ENCODE results near the gene PPP1R13B.
"Not testable (repeated sequence)": the region's sequence is repeated elsewhere in the genome, so short reads cannot be mapped to it uniquely, and the experiment has no call there.

PPP1R13B gene

DNA sequence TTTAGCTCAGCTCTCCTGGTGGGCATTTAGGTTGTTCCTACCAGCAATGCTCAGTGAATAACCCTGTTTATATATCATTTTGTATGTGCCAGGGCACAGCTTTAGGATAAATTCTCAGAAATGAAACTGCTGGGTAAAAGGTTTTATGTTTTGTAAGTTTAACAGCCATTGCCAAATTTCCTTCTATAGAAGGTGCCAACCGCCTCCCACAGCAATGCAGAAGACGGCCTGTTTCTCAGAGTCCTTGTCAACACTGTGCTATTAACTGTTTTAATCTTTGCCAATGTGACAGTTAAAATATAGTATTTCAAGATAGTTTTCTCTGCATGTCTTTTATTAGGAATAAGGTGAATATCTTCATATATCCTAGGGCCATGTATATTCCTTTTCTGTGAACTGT is 65.0 kb downstream of the PPP1R13B start:
- Histone ChIP-seq H3K27me3 (no peaks in the 10 kb centered on the region), H3K27ac (no peak overlapping the region), H3K36me3 (no peaks in the 10 kb centered on the region), H3K4me1 (ENCODE audit: control insufficient read depth in 1 of 2, insufficient read depth in 1 of 2, low read depth in 1 of 2, low read length in 1 of 2) (peaks cover 6 to 8% of the 10 kb centered on the region in 2 experiments), H3K9me3 (no peaks in the 10 kb centered on the region), H3K4me3 (ENCODE audit: low read depth in 1 of 2, low read length in 1 of 2) (no peak overlapping the region)
- TF ChIP-seq, protein P1, sequence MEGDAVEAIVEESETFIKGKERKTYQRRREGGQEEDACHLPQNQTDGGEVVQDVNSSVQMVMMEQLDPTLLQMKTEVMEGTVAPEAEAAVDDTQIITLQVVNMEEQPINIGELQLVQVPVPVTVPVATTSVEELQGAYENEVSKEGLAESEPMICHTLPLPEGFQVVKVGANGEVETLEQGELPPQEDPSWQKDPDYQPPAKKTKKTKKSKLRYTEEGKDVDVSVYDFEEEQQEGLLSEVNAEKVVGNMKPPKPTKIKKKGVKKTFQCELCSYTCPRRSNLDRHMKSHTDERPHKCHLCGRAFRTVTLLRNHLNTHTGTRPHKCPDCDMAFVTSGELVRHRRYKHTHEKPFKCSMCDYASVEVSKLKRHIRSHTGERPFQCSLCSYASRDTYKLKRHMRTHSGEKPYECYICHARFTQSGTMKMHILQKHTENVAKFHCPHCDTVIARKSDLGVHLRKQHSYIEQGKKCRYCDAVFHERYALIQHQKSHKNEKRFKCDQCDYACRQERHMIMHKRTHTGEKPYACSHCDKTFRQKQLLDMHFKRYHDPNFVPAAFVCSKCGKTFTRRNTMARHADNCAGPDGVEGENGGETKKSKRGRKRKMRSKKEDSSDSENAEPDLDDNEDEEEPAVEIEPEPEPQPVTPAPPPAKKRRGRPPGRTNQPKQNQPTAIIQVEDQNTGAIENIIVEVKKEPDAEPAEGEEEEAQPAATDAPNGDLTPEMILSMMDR (IDR thresholded peaks at IDR 0.05), result no peak

DNA sequence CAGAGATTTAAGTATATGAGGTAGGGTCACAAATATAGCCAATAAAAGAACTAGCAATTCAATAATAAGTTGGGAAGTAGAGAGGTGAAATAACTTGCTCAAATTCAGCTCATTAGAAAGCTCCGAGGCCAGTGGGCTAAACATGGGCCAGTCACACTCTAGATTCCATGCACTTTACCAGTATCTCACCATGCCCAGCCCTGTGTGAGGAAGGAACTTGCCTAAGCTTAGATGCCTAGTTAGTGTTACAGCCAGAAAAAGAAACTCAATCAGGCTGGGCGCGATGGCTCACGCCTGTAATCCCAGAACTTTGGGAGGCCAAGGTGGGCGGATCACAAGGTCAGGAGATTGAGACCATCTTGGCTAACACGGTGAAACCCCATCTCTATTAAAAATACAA is 71.1 kb downstream of the PPP1R13B start:
- not testable (repeated sequence) for H3K27ac ChIP-seq; H3K9me3 ChIP-seq; H3K4me3 ChIP-seq (ENCODE audit: low read depth in 1 of 2, low read length in 1 of 2); H3K27me3 ChIP-seq; H3K4me1 ChIP-seq (ENCODE audit: control insufficient read depth in 1 of 2, insufficient read depth in 1 of 2, low read depth in 1 of 2, low read length in 1 of 2); H3K36me3 ChIP-seq

DNA sequence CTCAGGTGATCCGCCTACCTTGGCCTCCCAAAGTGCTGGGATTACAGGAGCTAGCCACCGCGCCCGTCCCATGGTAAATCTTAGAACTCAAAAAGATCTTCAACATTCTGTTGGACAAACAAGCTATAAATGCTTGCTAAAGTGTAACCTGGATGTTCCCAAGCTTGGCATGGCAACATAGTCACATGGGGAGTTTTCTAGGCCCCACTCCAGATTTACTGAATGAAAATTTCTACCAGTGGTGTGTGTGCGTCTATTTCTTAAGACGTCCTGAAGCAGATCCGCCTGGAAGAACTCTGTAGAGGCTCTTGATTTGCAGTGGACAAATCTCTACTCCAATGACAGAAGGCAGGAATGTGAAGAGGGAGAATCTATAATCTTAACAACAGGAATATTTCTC is 71.9 kb downstream of the PPP1R13B start:
- Histone ChIP-seq H3K4me3 (ENCODE audit: low read depth in 1 of 2, low read length in 1 of 2) (no peak overlapping the region), H3K27ac (no peak overlapping the region), H3K4me1 (ENCODE audit: control insufficient read depth in 1 of 2, insufficient read depth in 1 of 2, low read depth in 1 of 2, low read length in 1 of 2) (no peaks in the 10 kb centered on the region), H3K27me3 (no peaks in the 10 kb centered on the region), H3K9me3 (no peaks in the 10 kb centered on the region), H3K36me3 (no peaks in the 10 kb centered on the region)
- TF ChIP-seq, protein P1 (IDR thresholded peaks at IDR 0.05), result no peak

GRCh38 chr14:103773521-103773920 is 73.9 kb downstream of the PPP1R13B start:
- no peak overlapping the region for H3K4me3 ChIP-seq (ENCODE audit: low read depth in 1 of 2, low read length in 1 of 2)
- TF ChIP-seq, protein P1 (IDR thresholded peaks at IDR 0.05), result no peak
- H3K9me3 ChIP-seq, result no peaks in the 10 kb centered on the region
- no peaks in the 10 kb centered on the region for H3K27me3 ChIP-seq
- H3K27ac ChIP-seq, result no peak overlapping the region
- H3K36me3 ChIP-seq, result no peaks in the 10 kb centered on the region
- no peaks in the 10 kb centered on the region for H3K4me1 ChIP-seq (ENCODE audit: control insufficient read depth in 1 of 2, insufficient read depth in 1 of 2, low read depth in 1 of 2, low read length in 1 of 2)

- Histone ChIP-seq H3K4me1 (ENCODE audit: control insufficient read depth in 1 of 2, insufficient read depth in 1 of 2, low read depth in 1 of 2, low read length in 1 of 2) (no peaks in the 10 kb centered on the region), H3K9me3 (no peaks in the 10 kb centered on the region), H3K36me3 (no peaks in the 10 kb centered on the region), H3K4me3 (ENCODE audit: low read depth in 1 of 2, low read length in 1 of 2) (no peak overlapping the region), H3K27me3 (no peaks in the 10 kb centered on the region), H3K27ac (no peak overlapping the region)
- TF ChIP-seq, protein P1 (IDR thresholded peaks at IDR 0.05), result no peak
Observed at GRCh38 chr14:103772078-103772712, 75.2 kb downstream of the PPP1R13B start.

DNA sequence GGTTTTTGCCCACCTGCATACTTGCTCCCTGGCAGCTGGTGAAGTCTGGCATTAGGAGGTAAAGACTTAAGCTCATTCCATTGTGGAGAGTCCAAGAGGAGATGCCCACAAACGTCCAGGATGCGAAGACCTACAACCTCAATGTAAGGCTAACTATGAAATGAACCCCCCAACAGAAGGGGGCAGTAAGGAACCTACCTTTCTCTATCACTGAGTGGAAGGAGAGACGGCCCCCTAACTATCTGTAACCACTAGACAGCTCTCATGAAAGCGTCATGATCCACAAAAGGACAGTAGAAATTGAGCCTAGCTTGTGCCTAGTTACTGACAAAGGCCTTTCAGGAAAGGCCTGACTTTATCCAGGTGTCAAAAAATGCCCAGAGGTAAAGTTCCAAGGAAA is 76.5 kb downstream of the PPP1R13B start:
- Histone ChIP-seq H3K4me1 (ENCODE audit: control insufficient read depth in 1 of 2, insufficient read depth in 1 of 2, low read depth in 1 of 2, low read length in 1 of 2) (no peaks in the 10 kb centered on the region), H3K9me3 (no peaks in the 10 kb centered on the region)

More for the DNA sequence above, 76.5 kb downstream of the PPP1R13B start:
- H3K36me3 ChIP-seq, result no peaks in the 10 kb centered on the region
- no peak overlapping the region for H3K4me3 ChIP-seq (ENCODE audit: low read depth in 1 of 2, low read length in 1 of 2)
- TF ChIP-seq, protein P1 (IDR thresholded peaks at IDR 0.05), result no peak
- no peaks in the 10 kb centered on the region for H3K27me3 ChIP-seq
- H3K27ac ChIP-seq, result no peak overlapping the region
